H1 (cell line): ENCODE results near the gene SLC6A7. TPM values are rescaled to one million over a fixed set of nuclear protein-coding genes. Genes with fewer than 3 reads are reported as not detected.

Experiments used
- CTCF ChIA-PET: fragments of 300-600 bp; sonication (Branson Sonifier 250); formaldehyde crosslinking; loops from one replicate; lab custom pipeline; 2021; ENCODE audit not compliant: partially characterized antibody; lab: Charles Lee
- POLR2A ChIA-PET: fragments of 300-600 bp; sonication (Branson Sonifier 250); formaldehyde crosslinking; loops from one replicate; lab custom pipeline; 2021; ENCODE audit warnings: inconsistent platforms; ENCODE audit not compliant: partially characterized antibody; lab: Charles Lee
- DNase-seq, 2 experiments: peaks; one replicate each; pipeline versions ENCODE4 v3.0.0 to v3.0.0-alpha.2; 2010 to 2022; ENCODE audit warnings: low spot score in 2 of 2, low read depth in 1 of 2, mixed read lengths in 1 of 2
- FAIRE-seq: peaks from 2 replicates; lab custom pipeline; 2011; peaks lifted over from hg19 to GRCh38; lab: Jason Lieb, UNC
- H2AFZ ChIP-seq: 2 replicates; pipeline ENCODE4 v1.8.1; 2012; ENCODE audit warnings: low read length, inconsistent platforms
- H2AK5ac ChIP-seq: 2 replicates; pipeline ENCODE4 v1.6.1; 2013; ENCODE audit warnings: low read depth, low read length
- H2BK120ac ChIP-seq: replicated peaks from 2 replicates; pipeline ENCODE3; 2013; ENCODE audit warnings: low read depth, low read length, inconsistent platforms
- H2BK12ac ChIP-seq: 2 replicates; pipeline ENCODE4 v1.6.1; 2013; ENCODE audit warnings: low read depth, low read length
- H2BK15ac ChIP-seq: 2 replicates; pipeline ENCODE4 v1.6.1; 2013; ENCODE audit warnings: low read length
- H2BK20ac ChIP-seq: 2 replicates; pipeline ENCODE4 v1.6.1; 2013; ENCODE audit warnings: low read length
- H2BK5ac ChIP-seq: 2 replicates; pipeline ENCODE4 v1.6.1; 2013; ENCODE audit warnings: low read depth, low read length
- H3K14ac ChIP-seq: 2 replicates; pipeline ENCODE4 v1.6.1; 2013; ENCODE audit warnings: inconsistent platforms; ENCODE audit not compliant: insufficient read length
- H3K18ac ChIP-seq: 2 replicates; pipeline ENCODE4 v1.6.1; 2013; ENCODE audit warnings: low read length; ENCODE audit errors: extremely low read depth
- H3K23ac ChIP-seq: 2 replicates; pipeline ENCODE4 v1.6.1; 2013; ENCODE audit warnings: inconsistent platforms; ENCODE audit not compliant: insufficient read length
- H3K23me2 ChIP-seq: 2 replicates; pipeline ENCODE4 v1.6.1; 2013; ENCODE audit warnings: low read depth, low read length
- H3K27ac ChIP-seq: 2 replicates; pipeline ENCODE4 v1.6.1; 2011; ENCODE audit warnings: low read depth, low read length, inconsistent platforms
- H3K27me3 ChIP-seq, 4 experiments: replicated peaks in 1 of 4; 1 replicate in 1 of 4; 2 replicates in 3 of 4; pipeline versions ENCODE4 v1.6.1 to v1.8.1; 2011 to 2013; ENCODE audit warnings: low read length in 3 of 4, mild to moderate bottlenecking in 3 of 4, inconsistent platforms in 2 of 4, mixed read lengths in 2 of 4, moderate library complexity in 1 of 4; ENCODE audit not compliant: control insufficient read depth in 3 of 4, insufficient read depth in 3 of 4; ENCODE audit errors: extremely low read depth in 1 of 4
- H3K36me3 ChIP-seq, 4 experiments: 2 replicates each; pipeline versions ENCODE4 v1.6.1 to v1.8.1; 2011 to 2013; ENCODE audit warnings: mild to moderate bottlenecking in 4 of 4, low read length in 3 of 4, moderate library complexity in 2 of 4, control low read depth in 1 of 4, inconsistent platforms in 1 of 4; ENCODE audit not compliant: insufficient read depth in 4 of 4, control insufficient read depth in 2 of 4
- H3K4ac ChIP-seq: replicated peaks from 2 replicates; pipeline ENCODE3; 2013; ENCODE audit warnings: low read length, low read depth, mixed read lengths, inconsistent platforms; ENCODE audit not compliant: insufficient read length
- H3K4me1 ChIP-seq, 4 experiments: replicated peaks in 1 of 4; 1 replicate in 1 of 4; 2 replicates in 3 of 4; pipeline versions ENCODE4 v1.6.1 to v1.8.1; 2011 to 2013; ENCODE audit warnings: low read length in 3 of 4, inconsistent platforms in 2 of 4, mixed read lengths in 1 of 4; ENCODE audit not compliant: insufficient read depth in 4 of 4, control insufficient read depth in 3 of 4
- H3K4me2 ChIP-seq, 2 experiments: 2 replicates each; pipeline versions ENCODE4 v1.6.1 to v1.8.1; 2011 to 2013; ENCODE audit warnings: low read depth in 2 of 2, low read length in 2 of 2, control low read depth in 1 of 2, inconsistent platforms in 1 of 2, mild to moderate bottlenecking in 1 of 2; ENCODE audit not compliant: insufficient read depth in 1 of 2
- H3K4me3 ChIP-seq, 4 experiments: fragments of 200-600, 300-600 bp in 1 of 4; sonication (generic), shearing (Covaris generic), sonication (Bioruptor Twin) in 1 of 4; 2 replicates each; pipeline versions ENCODE4 v1.5.1 to v1.8.1; 2011 to 2016; ENCODE audit warnings: low read length in 4 of 4, low read depth in 3 of 4, control low read depth in 2 of 4, inconsistent platforms in 2 of 4, mild to moderate bottlenecking in 2 of 4, mixed read lengths in 1 of 4, moderate library complexity in 1 of 4; ENCODE audit not compliant: insufficient read depth in 2 of 4; ENCODE audit errors: extremely low read depth in 1 of 4
- H3K56ac ChIP-seq: replicated peaks from 2 replicates; pipeline ENCODE3; 2013; ENCODE audit warnings: low read depth, mild to moderate bottlenecking, mixed read lengths, low read length, inconsistent platforms; ENCODE audit not compliant: insufficient read length
- H3K79me1 ChIP-seq: 2 replicates; pipeline ENCODE4 v1.6.1; 2013; ENCODE audit warnings: low read depth, low read length, control low read depth
- H3K79me2 ChIP-seq, 2 experiments: 2 replicates each; pipeline versions ENCODE4 v1.6.1 to v1.8.1; 2012 to 2013; ENCODE audit warnings: low read length in 2 of 2, mild to moderate bottlenecking in 2 of 2, inconsistent platforms in 1 of 2; ENCODE audit not compliant: insufficient read depth in 2 of 2, control insufficient read depth in 1 of 2
- H3K9ac ChIP-seq, 4 experiments: replicated peaks in 1 of 4; 1 replicate in 1 of 4; 2 replicates in 3 of 4; pipeline versions ENCODE4 v1.6.1 to v1.8.1; 2011 to 2013; ENCODE audit warnings: low read depth in 3 of 4, low read length in 3 of 4, control low read depth in 2 of 4, mild to moderate bottlenecking in 2 of 4, moderate library complexity in 2 of 4, inconsistent platforms in 1 of 4; ENCODE audit errors: extremely low read depth in 1 of 4
- H3K9me3 ChIP-seq, 2 experiments: 2 replicates each; pipeline versions ENCODE4 v1.6.1 to v1.8.1; 2012 to 2013; ENCODE audit warnings: mild to moderate bottlenecking in 2 of 2, moderate library complexity in 2 of 2, control low read depth in 1 of 2, inconsistent platforms in 1 of 2, low read depth in 1 of 2, low read length in 1 of 2, mixed read lengths in 1 of 2; ENCODE audit not compliant: insufficient read depth in 2 of 2
- H4K20me1 ChIP-seq, 2 experiments: replicated peaks in 1 of 2; 2 replicates each; pipeline versions ENCODE3 to v1.8.1; 2011 to 2013; ENCODE audit warnings: inconsistent platforms in 2 of 2, low read length in 2 of 2, mild to moderate bottlenecking in 1 of 2; ENCODE audit not compliant: insufficient read depth in 2 of 2, control insufficient read depth in 1 of 2
- H4K5ac ChIP-seq: 2 replicates; pipeline ENCODE4 v1.6.1; 2013; ENCODE audit warnings: low read length, low read depth, mixed read lengths, inconsistent platforms; ENCODE audit not compliant: insufficient read length
- H4K8ac ChIP-seq: 2 replicates; pipeline ENCODE4 v1.8.0; 2013; ENCODE audit warnings: mild to moderate bottlenecking, moderate library complexity, low read length, inconsistent platforms; ENCODE audit not compliant: insufficient read depth; ENCODE audit errors: extremely low read depth
- H4K91ac ChIP-seq: replicated peaks from 2 replicates; pipeline ENCODE3; 2013; ENCODE audit warnings: low read length, mixed read lengths, inconsistent platforms; ENCODE audit not compliant: insufficient read length
- EGR1 ChIP-seq: IDR thresholded peaks from 2 replicates; pipeline ENCODE4 v1.6.1; 2011; ENCODE audit warnings: low read depth, low read length, borderline replicate concordance
- WGBS, 2 experiments: shearing (Covaris generic) in 1 of 2; methylation state at CpG; one replicate each; pipeline versions ENCODE4 v1.1.6 to v1.1.7; 2013 to 2015; ENCODE audit warnings: low lambda C conversion rate in 2 of 2, mixed read lengths in 2 of 2, inconsistent platforms in 1 of 2, low coverage in 1 of 2, missing lambda C conversion rate in 1 of 2; ENCODE audit not compliant: insufficient replicate concordance in 2 of 2, insufficient coverage in 1 of 2, insufficient read length in 1 of 2; ENCODE audit errors: extremely low coverage in 1 of 2, missing lambda C conversion rate in 1 of 2; 5-methylcytosine and 5-hydroxymethylcytosine counted together
- polyA plus RNA-seq, 7 experiments: library from polyadenylated mRNA; depleted of rRNA in 3 of 7; stranded (reverse) in 5 of 7; unstranded in 2 of 7; fragments of >200 nt in 5 of 7; fragments of 200-250 nt in 2 of 7; gene quantifications; 1 replicate in 5 of 7; 2 replicates in 1 of 7; 4 replicates in 1 of 7; pipeline versions ENCODE4 v1.2.1 to v1.2.3, GENCODE V29; 2011 to 2013; ENCODE audit warnings: missing spikeins in 2 of 7, mixed read lengths in 2 of 7
- total RNA-seq: library from RNA; stranded (reverse); fragmentation: NEBNext Ultra II Directional; extraction: Animal tissue kit (Norgen Biotek cat#: 25700); gene quantifications from 2 replicates; pipeline ENCODE4 v1.2.1, GENCODE V29; 2021

SLC6A7 gene
- total and polyA plus RNA-seq, 2 of the 8 experiments (the other 6 are each of a cell fraction or from before 2014, with no cell fraction given) = 0.07 to 0.12 TPM

- no peak overlapping the region for H4K8ac ChIP-seq
- H3K23me2 ChIP-seq = no peaks in the 10 kb centered on the region
- H3K27me3 ChIP-seq = no peaks in the 10 kb centered on the region
- no peak overlapping the region for H2AK5ac ChIP-seq
- H3K36me3 ChIP-seq = no peaks in the 10 kb centered on the region
- no peak overlapping the region for H3K14ac ChIP-seq
- no peak overlapping the region for H2AFZ ChIP-seq
- no peak overlapping the region for H3K18ac ChIP-seq
- DNase-seq (no peak), FAIRE-seq (no peak)
- H4K5ac ChIP-seq = no peak overlapping the region
- no peak overlapping the region for H3K4ac ChIP-seq
- no peaks in the 10 kb centered on the region for H3K79me2 ChIP-seq
- H3K4me2 ChIP-seq = no peak overlapping the region
- no peak overlapping the region for H3K56ac ChIP-seq
- H2BK15ac ChIP-seq = no peak overlapping the region
- H3K23ac ChIP-seq = no peak overlapping the region
- H3K27ac ChIP-seq = no peak overlapping the region
- no peak overlapping the region for H2BK5ac ChIP-seq
- no peak overlapping the region for H4K91ac ChIP-seq
- peaks cover 0 to 4% (median 0%) of the 10 kb centered on the region in 4 experiments; a peak in 1 of 7 replicates for H3K4me1 ChIP-seq
- WGBS, 2 experiments = 89% methylated on average over 7 of the region's 7 CpGs; no CpG with 5 or more reads in 1 of the 2 experiments
- H3K79me1 ChIP-seq = no peaks in the 10 kb centered on the region
- no peak overlapping the region for H2BK20ac ChIP-seq
- H3K9me3 ChIP-seq = no peaks in the 10 kb centered on the region
- H4K20me1 ChIP-seq = no peaks in the 10 kb centered on the region
- POLR2A ChIA-PET = interaction anchor here (0.6 kb wide), 1 partner anchor 16 kb away, joined by 3 read pairs; no protein-coding TSS in a partner anchor
- H3K9ac ChIP-seq = no peak overlapping the region
- H3K4me3 ChIP-seq = no peak overlapping the region
- no peak overlapping the region for H2BK12ac ChIP-seq
- CTCF ChIA-PET = interaction anchor here (0.7 to 3.1 kb wide), 5 partner anchors 10 to 120 kb away, joined by 3 to 21 read pairs (median 3); no protein-coding TSS in a partner anchor
- no peak overlapping the region for H2BK120ac ChIP-seq
- TF ChIP-seq EGR1 = no peak
Measured at GRCh38 chr5:150230842-150231241, 41.0 kb downstream of the SLC6A7 start.
